H1 (cell line): ENCODE results near the gene PRDM5. TPM values are rescaled to one million over a fixed set of nuclear protein-coding genes. Genes with fewer than 3 reads are reported as not detected.

Experiments
- CTCF ChIA-PET: fragments of 300-600 bp; sonication (Branson Sonifier 250); formaldehyde crosslinking; loops from one replicate; lab custom pipeline; 2021; ENCODE audit not compliant: partially characterized antibody; lab: Charles Lee
- POLR2A ChIA-PET: fragments of 300-600 bp; sonication (Branson Sonifier 250); formaldehyde crosslinking; loops from one replicate; lab custom pipeline; 2021; ENCODE audit warnings: inconsistent platforms; ENCODE audit not compliant: partially characterized antibody; lab: Charles Lee
- DNase-seq, 2 experiments: peaks; one replicate each; pipeline versions ENCODE4 v3.0.0 to v3.0.0-alpha.2; 2010 to 2022; ENCODE audit warnings: low spot score in 2 of 2, low read depth in 1 of 2, mixed read lengths in 1 of 2
- FAIRE-seq: peaks from 2 replicates; lab custom pipeline; 2011; peaks lifted over from hg19 to GRCh38; lab: Jason Lieb, UNC
- H2AFZ ChIP-seq: 2 replicates; pipeline ENCODE4 v1.8.1; 2012; ENCODE audit warnings: low read length, inconsistent platforms
- H2AK5ac ChIP-seq: 2 replicates; pipeline ENCODE4 v1.6.1; 2013; ENCODE audit warnings: low read depth, low read length
- H2BK120ac ChIP-seq: replicated peaks from 2 replicates; pipeline ENCODE3; 2013; ENCODE audit warnings: low read depth, low read length, inconsistent platforms
- H2BK12ac ChIP-seq: 2 replicates; pipeline ENCODE4 v1.6.1; 2013; ENCODE audit warnings: low read depth, low read length
- H2BK15ac ChIP-seq: 2 replicates; pipeline ENCODE4 v1.6.1; 2013; ENCODE audit warnings: low read length
- H2BK20ac ChIP-seq: 2 replicates; pipeline ENCODE4 v1.6.1; 2013; ENCODE audit warnings: low read length
- H2BK5ac ChIP-seq: 2 replicates; pipeline ENCODE4 v1.6.1; 2013; ENCODE audit warnings: low read depth, low read length
- H3K14ac ChIP-seq: 2 replicates; pipeline ENCODE4 v1.6.1; 2013; ENCODE audit warnings: inconsistent platforms; ENCODE audit not compliant: insufficient read length
- H3K18ac ChIP-seq: 2 replicates; pipeline ENCODE4 v1.6.1; 2013; ENCODE audit warnings: low read length; ENCODE audit errors: extremely low read depth
- H3K23ac ChIP-seq: 2 replicates; pipeline ENCODE4 v1.6.1; 2013; ENCODE audit warnings: inconsistent platforms; ENCODE audit not compliant: insufficient read length
- H3K23me2 ChIP-seq: 2 replicates; pipeline ENCODE4 v1.6.1; 2013; ENCODE audit warnings: low read depth, low read length
- H3K27ac ChIP-seq: 2 replicates; pipeline ENCODE4 v1.6.1; 2011; ENCODE audit warnings: low read depth, low read length, inconsistent platforms
- H3K27me3 ChIP-seq, 4 experiments: replicated peaks in 1 of 4; 1 replicate in 1 of 4; 2 replicates in 3 of 4; pipeline versions ENCODE4 v1.6.1 to v1.8.1; 2011 to 2013; ENCODE audit warnings: low read length in 3 of 4, mild to moderate bottlenecking in 3 of 4, inconsistent platforms in 2 of 4, mixed read lengths in 2 of 4, moderate library complexity in 1 of 4; ENCODE audit not compliant: control insufficient read depth in 3 of 4, insufficient read depth in 3 of 4; ENCODE audit errors: extremely low read depth in 1 of 4
- H3K36me3 ChIP-seq, 4 experiments: 2 replicates each; pipeline versions ENCODE4 v1.6.1 to v1.8.1; 2011 to 2013; ENCODE audit warnings: mild to moderate bottlenecking in 4 of 4, low read length in 3 of 4, moderate library complexity in 2 of 4, control low read depth in 1 of 4, inconsistent platforms in 1 of 4; ENCODE audit not compliant: insufficient read depth in 4 of 4, control insufficient read depth in 2 of 4
- H3K4ac ChIP-seq: replicated peaks from 2 replicates; pipeline ENCODE3; 2013; ENCODE audit warnings: low read length, low read depth, mixed read lengths, inconsistent platforms; ENCODE audit not compliant: insufficient read length
- H3K4me1 ChIP-seq, 4 experiments: replicated peaks in 1 of 4; 1 replicate in 1 of 4; 2 replicates in 3 of 4; pipeline versions ENCODE4 v1.6.1 to v1.8.1; 2011 to 2013; ENCODE audit warnings: low read length in 3 of 4, inconsistent platforms in 2 of 4, mixed read lengths in 1 of 4; ENCODE audit not compliant: insufficient read depth in 4 of 4, control insufficient read depth in 3 of 4
- H3K4me2 ChIP-seq, 2 experiments: 2 replicates each; pipeline versions ENCODE4 v1.6.1 to v1.8.1; 2011 to 2013; ENCODE audit warnings: low read depth in 2 of 2, low read length in 2 of 2, control low read depth in 1 of 2, inconsistent platforms in 1 of 2, mild to moderate bottlenecking in 1 of 2; ENCODE audit not compliant: insufficient read depth in 1 of 2
- H3K4me3 ChIP-seq, 4 experiments: fragments of 200-600, 300-600 bp in 1 of 4; sonication (generic), shearing (Covaris generic), sonication (Bioruptor Twin) in 1 of 4; 2 replicates each; pipeline versions ENCODE4 v1.5.1 to v1.8.1; 2011 to 2016; ENCODE audit warnings: low read length in 4 of 4, low read depth in 3 of 4, control low read depth in 2 of 4, inconsistent platforms in 2 of 4, mild to moderate bottlenecking in 2 of 4, mixed read lengths in 1 of 4, moderate library complexity in 1 of 4; ENCODE audit not compliant: insufficient read depth in 2 of 4; ENCODE audit errors: extremely low read depth in 1 of 4
- H3K56ac ChIP-seq: replicated peaks from 2 replicates; pipeline ENCODE3; 2013; ENCODE audit warnings: low read depth, mild to moderate bottlenecking, mixed read lengths, low read length, inconsistent platforms; ENCODE audit not compliant: insufficient read length
- H3K79me1 ChIP-seq: 2 replicates; pipeline ENCODE4 v1.6.1; 2013; ENCODE audit warnings: low read depth, low read length, control low read depth
- H3K79me2 ChIP-seq, 2 experiments: 2 replicates each; pipeline versions ENCODE4 v1.6.1 to v1.8.1; 2012 to 2013; ENCODE audit warnings: low read length in 2 of 2, mild to moderate bottlenecking in 2 of 2, inconsistent platforms in 1 of 2; ENCODE audit not compliant: insufficient read depth in 2 of 2, control insufficient read depth in 1 of 2
- H3K9ac ChIP-seq, 4 experiments: replicated peaks in 1 of 4; 1 replicate in 1 of 4; 2 replicates in 3 of 4; pipeline versions ENCODE4 v1.6.1 to v1.8.1; 2011 to 2013; ENCODE audit warnings: low read depth in 3 of 4, low read length in 3 of 4, control low read depth in 2 of 4, mild to moderate bottlenecking in 2 of 4, moderate library complexity in 2 of 4, inconsistent platforms in 1 of 4; ENCODE audit errors: extremely low read depth in 1 of 4
- H3K9me3 ChIP-seq, 2 experiments: 2 replicates each; pipeline versions ENCODE4 v1.6.1 to v1.8.1; 2012 to 2013; ENCODE audit warnings: mild to moderate bottlenecking in 2 of 2, moderate library complexity in 2 of 2, control low read depth in 1 of 2, inconsistent platforms in 1 of 2, low read depth in 1 of 2, low read length in 1 of 2, mixed read lengths in 1 of 2; ENCODE audit not compliant: insufficient read depth in 2 of 2
- H4K20me1 ChIP-seq, 2 experiments: replicated peaks in 1 of 2; 2 replicates each; pipeline versions ENCODE3 to v1.8.1; 2011 to 2013; ENCODE audit warnings: inconsistent platforms in 2 of 2, low read length in 2 of 2, mild to moderate bottlenecking in 1 of 2; ENCODE audit not compliant: insufficient read depth in 2 of 2, control insufficient read depth in 1 of 2
- H4K5ac ChIP-seq: 2 replicates; pipeline ENCODE4 v1.6.1; 2013; ENCODE audit warnings: low read length, low read depth, mixed read lengths, inconsistent platforms; ENCODE audit not compliant: insufficient read length
- H4K8ac ChIP-seq: 2 replicates; pipeline ENCODE4 v1.8.0; 2013; ENCODE audit warnings: mild to moderate bottlenecking, moderate library complexity, low read length, inconsistent platforms; ENCODE audit not compliant: insufficient read depth; ENCODE audit errors: extremely low read depth
- H4K91ac ChIP-seq: replicated peaks from 2 replicates; pipeline ENCODE3; 2013; ENCODE audit warnings: low read length, mixed read lengths, inconsistent platforms; ENCODE audit not compliant: insufficient read length
- ASH2L ChIP-seq: fragments of 200-600, 300-600 bp; sonication (generic); IDR thresholded peaks from one replicate; pipeline ENCODE4 v1.7.1; 2017; ENCODE audit warnings: low read length
- FOSL1 ChIP-seq: IDR thresholded peaks from 2 replicates; pipeline ENCODE4 v1.6.1; 2011; ENCODE audit warnings: mild to moderate bottlenecking, low read depth, low read length, moderate library complexity; ENCODE audit not compliant: insufficient read depth
- PHF8 ChIP-seq: fragments of 200-600 bp; sonication (generic); conservative IDR thresholded peaks from 2 replicates; pipeline ENCODE4 v1.7.1; 2012; ENCODE audit warnings: low read depth, mild to moderate bottlenecking, inconsistent platforms, low read length, moderate library complexity
- SIN3A ChIP-seq, 2 experiments: IDR thresholded peaks in 1 of 2; conservative IDR thresholded peaks in 1 of 2; 2 replicates each; pipeline ENCODE4 v1.6.1; 2011 to 2012; ENCODE audit warnings: low read length in 2 of 2, improper control_type of control experiment in 1 of 2, low read depth in 1 of 2, mild to moderate bottlenecking in 1 of 2
- SIX5 ChIP-seq: IDR thresholded peaks from 2 replicates; pipeline ENCODE4 v1.6.1; 2011; ENCODE audit warnings: mild to moderate bottlenecking, low read depth, low read length
- SP1 ChIP-seq: IDR thresholded peaks from 2 replicates; pipeline ENCODE4 v1.6.1; 2011; ENCODE audit warnings: low read depth, low read length
- TAF7 ChIP-seq: optimal IDR thresholded peaks from 2 replicates; pipeline ENCODE3; 2011; ENCODE audit warnings: low read depth, mild to moderate bottlenecking, inconsistent platforms, low read length, moderate library complexity, borderline replicate concordance
- TBP ChIP-seq: IDR thresholded peaks from 2 replicates; pipeline ENCODE4 v1.6.1; 2011; ENCODE audit warnings: low read depth, low read length, improper control_type of control experiment
- ZNF274 ChIP-seq: IDR thresholded peaks from 2 replicates; pipeline ENCODE4 v1.7.0; 2012; ENCODE audit warnings: low read length, borderline replicate concordance; ENCODE audit errors: extremely low read depth
- WGBS, 2 experiments: shearing (Covaris generic) in 1 of 2; methylation state at CpG; one replicate each; pipeline versions ENCODE4 v1.1.6 to v1.1.7; 2013 to 2015; ENCODE audit warnings: low lambda C conversion rate in 2 of 2, mixed read lengths in 2 of 2, inconsistent platforms in 1 of 2, low coverage in 1 of 2, missing lambda C conversion rate in 1 of 2; ENCODE audit not compliant: insufficient replicate concordance in 2 of 2, insufficient coverage in 1 of 2, insufficient read length in 1 of 2; ENCODE audit errors: extremely low coverage in 1 of 2, missing lambda C conversion rate in 1 of 2; 5-methylcytosine and 5-hydroxymethylcytosine counted together
- polyA plus RNA-seq, 7 experiments: library from polyadenylated mRNA; depleted of rRNA in 3 of 7; stranded (reverse) in 5 of 7; unstranded in 2 of 7; fragments of >200 nt in 5 of 7; fragments of 200-250 nt in 2 of 7; gene quantifications; 1 replicate in 5 of 7; 2 replicates in 1 of 7; 4 replicates in 1 of 7; pipeline versions ENCODE4 v1.2.1 to v1.2.3, GENCODE V29; 2011 to 2013; ENCODE audit warnings: missing spikeins in 2 of 7, mixed read lengths in 2 of 7
- total RNA-seq: library from RNA; stranded (reverse); fragmentation: NEBNext Ultra II Directional; extraction: Animal tissue kit (Norgen Biotek cat#: 25700); gene quantifications from 2 replicates; pipeline ENCODE4 v1.2.1, GENCODE V29; 2021

The PRDM5 gene
- total and polyA plus RNA-seq, 2 of the 8 experiments (the other 6 are each of a cell fraction or from before 2014, with no cell fraction given), result 8.2 to 23.4 TPM

DNA sequence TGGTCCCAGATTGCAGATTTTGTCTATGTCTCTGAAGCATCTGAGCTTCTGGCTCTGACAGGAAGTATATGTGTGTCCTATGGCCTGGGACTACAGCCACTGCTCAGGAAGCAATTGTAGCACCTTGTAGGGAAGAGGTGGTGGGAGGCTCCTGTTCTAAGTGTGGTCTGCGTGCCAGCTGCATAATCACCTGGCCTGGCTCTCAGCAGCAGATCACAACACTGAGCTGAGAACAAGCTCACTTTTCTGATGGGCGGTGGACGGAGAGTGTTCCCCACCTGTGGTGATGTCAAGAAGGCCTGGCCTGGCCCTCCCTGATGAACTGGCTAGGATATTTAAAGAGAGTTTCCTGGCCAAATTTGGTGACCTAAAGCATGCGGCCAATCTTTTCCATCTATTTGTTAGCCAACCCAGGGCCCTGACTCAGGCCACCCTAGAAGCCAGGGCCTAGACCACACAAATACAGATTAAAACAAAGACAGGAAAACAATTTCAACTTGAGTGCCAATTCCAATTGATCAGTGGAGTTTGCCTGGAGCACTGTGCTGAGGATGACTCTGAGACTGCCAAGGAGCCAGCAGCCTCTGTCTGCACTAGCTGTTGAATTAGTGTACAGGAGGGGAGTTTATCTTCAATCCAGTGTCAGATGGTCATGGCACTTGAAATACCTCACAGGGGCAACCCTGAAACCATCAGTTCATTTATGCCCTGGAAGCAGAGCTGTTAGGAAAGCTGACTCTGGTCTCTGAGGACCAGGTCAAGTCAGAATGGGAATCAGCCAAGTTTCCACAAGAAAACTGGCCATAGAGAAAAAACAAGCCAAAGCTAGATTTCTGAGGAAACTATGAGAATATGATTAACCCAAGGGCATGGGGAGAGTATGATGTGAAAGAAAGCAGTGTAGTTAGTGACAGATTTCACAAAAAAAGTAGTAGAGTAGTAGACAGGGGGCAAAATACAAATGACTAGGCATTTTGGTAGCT is 47.4 kb downstream of the PRDM5 start:
- no peak overlapping the region for H2AFZ ChIP-seq
- no peak overlapping the region for H3K56ac ChIP-seq
- H3K9ac ChIP-seq, result no peak overlapping the region; a peak in 1 of 7 replicates
- no peaks in the 10 kb centered on the region for H3K79me1 ChIP-seq
- H2BK12ac ChIP-seq, result no peak overlapping the region
- H3K36me3 ChIP-seq, result no peaks in the 10 kb centered on the region
- H4K8ac ChIP-seq, result peak overlapping the region; percentile 57; the same call in 1 of the 2 replicates
- H3K4me1 ChIP-seq, result peaks cover 0 to 10% (median 1%) of the 10 kb centered on the region in 4 experiments; a peak in 2 of 7 replicates
- no peak for DNase-seq
- H3K23ac ChIP-seq, result no peak overlapping the region
- no peaks in the 10 kb centered on the region for H4K20me1 ChIP-seq
- H3K23me2 ChIP-seq, result no peaks in the 10 kb centered on the region
- CTCF ChIA-PET, result interaction anchor here (0.7 to 3.1 kb wide), 9 partner anchors 9 to 162 kb away, joined by 3 to 10 read pairs (median 4); no protein-coding TSS in a partner anchor
- no peak overlapping the region for H2BK20ac ChIP-seq
- no peaks in the 10 kb centered on the region for H3K9me3 ChIP-seq
- H4K5ac ChIP-seq, result no peak overlapping the region
- FAIRE-seq, result no peak
- H3K79me2 ChIP-seq, result no peaks in the 10 kb centered on the region
- H2BK120ac ChIP-seq, result no peak overlapping the region
- no peak overlapping the region for H2AK5ac ChIP-seq
- no peak overlapping the region for H3K18ac ChIP-seq
- no peaks in the 10 kb centered on the region for H3K27me3 ChIP-seq
- no peak overlapping the region for H3K27ac ChIP-seq
- 72% methylated on average over 4 of the region's 4 CpGs; no CpG with 5 or more reads in 1 of the 2 experiments for WGBS, 2 experiments
- H2BK5ac ChIP-seq, result no peak overlapping the region
- H2BK15ac ChIP-seq, result no peak overlapping the region
- H3K14ac ChIP-seq, result peak overlapping the region; percentile 72
- peak overlapping the region; percentile 59 for H3K4ac ChIP-seq
- H3K4me2 ChIP-seq, result no peak overlapping the region
- H4K91ac ChIP-seq, result no peak overlapping the region
- no peak overlapping the region for H3K4me3 ChIP-seq
- POLR2A ChIA-PET, result interaction anchor here (0.6 to 1.7 kb wide), 6 partner anchors 8 to 47 kb away, joined by 3 to 5 read pairs (median 3); no protein-coding TSS in a partner anchor
- no peak for TF ChIP-seq ASH2L
- no peak for TF ChIP-seq ZNF274
- no peak for TF ChIP-seq PHF8
- TF ChIP-seq TAF7, result no peak
- TF ChIP-seq FOSL1, result no peak
- TF ChIP-seq SIN3A (conservative IDR thresholded peaks at IDR 0.05 in 1 of 2, IDR thresholded peaks at IDR 0.05 in 1 of 2; ENCODE audit: low read depth in 1 of 2, low read length in 2 of 2), result no peak
- no peak for TF ChIP-seq TBP
- no peak for TF ChIP-seq SP1
- TF ChIP-seq SIX5, result no peak
